ENCODE data around the gene MSRB2. TPM values are rescaled to one million over a fixed set of nuclear protein-coding genes. Genes with fewer than 3 reads are reported as not detected.

Gene MSRB2
- total and polyA plus RNA-seq, 2 of the 8 experiments (the other 6 are each of a cell fraction or from before 2014, with no cell fraction given) = 11.0 to 13.9 TPM

DNA sequence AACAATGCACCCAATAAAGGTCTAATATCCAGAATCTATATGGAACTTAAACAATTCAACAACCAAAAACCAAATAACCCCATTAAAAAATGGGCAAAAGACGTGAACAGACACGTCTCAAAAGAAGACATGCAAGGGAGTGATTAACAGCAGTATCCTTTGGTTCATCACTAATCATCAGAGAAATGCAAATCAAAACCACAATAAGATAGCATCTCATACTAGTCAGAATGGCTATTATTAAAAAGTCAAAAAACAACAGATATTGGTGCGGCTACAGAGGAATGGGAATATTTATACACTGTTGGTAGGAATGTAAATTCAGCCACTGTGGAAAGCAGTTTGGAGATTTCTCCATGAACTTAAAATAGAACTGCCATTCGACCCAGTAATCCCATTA, 46.6 kb downstream of the MSRB2 start:
- Histone ChIP-seq H3K23ac (ENCODE audit: insufficient read length) (no peak overlapping the region), H4K8ac (ENCODE audit: extremely low read depth, insufficient read depth, low read length) (no peak overlapping the region), H2AK5ac (ENCODE audit: low read depth, low read length) (no peak overlapping the region), H2AFZ (ENCODE audit: low read length) (no peak overlapping the region), H3K27me3 (replicated peaks in 1 of 4; ENCODE audit: control insufficient read depth in 3 of 4, extremely low read depth in 1 of 4, insufficient read depth in 3 of 4, low read length in 3 of 4) (no peaks in the 10 kb centered on the region), H3K79me1 (ENCODE audit: low read depth, low read length) (no peaks in the 10 kb centered on the region), H3K4me1 (replicated peaks in 1 of 4; ENCODE audit: control insufficient read depth in 3 of 4, insufficient read depth in 4 of 4, low read length in 3 of 4) (no peaks in the 10 kb centered on the region), H4K20me1 (replicated peaks in 1 of 2; ENCODE audit: control insufficient read depth in 1 of 2, insufficient read depth in 2 of 2, low read length in 2 of 2) (no peaks in the 10 kb centered on the region), H3K56ac (replicated peaks; ENCODE audit: insufficient read length, low read depth, low read length) (no peak overlapping the region), H3K23me2 (ENCODE audit: low read depth, low read length) (no peaks in the 10 kb centered on the region; the same call in 1 of the 2 replicates), H3K18ac (ENCODE audit: extremely low read depth, low read length) (no peak overlapping the region), H2BK15ac (ENCODE audit: low read length) (no peak overlapping the region), H3K9ac (replicated peaks in 1 of 4; ENCODE audit: extremely low read depth in 1 of 4, low read depth in 3 of 4, low read length in 3 of 4) (no peak overlapping the region), H2BK120ac (replicated peaks; ENCODE audit: low read depth, low read length) (no peak overlapping the region), H3K79me2 (ENCODE audit: control insufficient read depth in 1 of 2, insufficient read depth in 2 of 2, low read length in 2 of 2) (no peaks in the 10 kb centered on the region), H3K27ac (ENCODE audit: low read depth, low read length) (no peak overlapping the region), H3K36me3 (ENCODE audit: control insufficient read depth in 2 of 4, insufficient read depth in 4 of 4, low read length in 3 of 4) (no peaks in the 10 kb centered on the region), H3K9me3 (ENCODE audit: insufficient read depth in 2 of 2, low read depth in 1 of 2, low read length in 1 of 2) (no peaks in the 10 kb centered on the region), H2BK20ac (ENCODE audit: low read length) (no peak overlapping the region), H2BK5ac (ENCODE audit: low read depth, low read length) (no peak overlapping the region), H3K4ac (replicated peaks; ENCODE audit: insufficient read length, low read depth, low read length) (no peak overlapping the region), H3K4me3 (ENCODE audit: extremely low read depth in 1 of 4, insufficient read depth in 2 of 4, low read depth in 3 of 4, low read length in 4 of 4) (no peak overlapping the region), H4K91ac (replicated peaks; ENCODE audit: insufficient read length, low read length) (no peak overlapping the region), H4K5ac (ENCODE audit: insufficient read length, low read depth, low read length) (no peak overlapping the region), H3K14ac (ENCODE audit: insufficient read length) (no peak overlapping the region), H2BK12ac (ENCODE audit: low read depth, low read length) (no peak overlapping the region), H3K4me2 (ENCODE audit: insufficient read depth in 1 of 2, low read depth in 2 of 2, low read length in 2 of 2) (no peak overlapping the region)
- 81% methylated on average over 4 of the region's 4 CpGs; no CpG with 5 or more reads in 1 of the 2 experiments for WGBS, 2 experiments (ENCODE audit: extremely low coverage in 1 of 2, insufficient coverage in 1 of 2, insufficient read length in 1 of 2, insufficient replicate concordance in 2 of 2, low coverage in 1 of 2, low lambda C conversion rate in 2 of 2, missing lambda C conversion rate in 1 of 2)
- no peak for FAIRE-seq
- DNase-seq (ENCODE audit: low read depth in 1 of 2, low spot score in 2 of 2) = no peak
- CTCF ChIA-PET (ENCODE audit: partially characterized antibody) = no interaction called here
- POLR2A ChIA-PET (ENCODE audit: partially characterized antibody) = no interaction called here
- no peak for TF ChIP-seq NRF1 (IDR thresholded peaks at IDR 0.05; ENCODE audit: low read depth, low read length)
- no peak for TF ChIP-seq POLR2A (IDR thresholded peaks at IDR 0.05; ENCODE audit: control extremely low read depth in 1 of 2, low read depth in 2 of 2, low read length in 2 of 2)
- no peak for TF ChIP-seq RBBP5 (IDR thresholded peaks at IDR 0.05; ENCODE audit: borderline replicate concordance, low read depth, low read length)
- no peak for TF ChIP-seq SP2 (IDR thresholded peaks at IDR 0.05; ENCODE audit: low read length)
- TF ChIP-seq SRF (IDR thresholded peaks at IDR 0.05; ENCODE audit: low read depth, low read length) = no peak
- TF ChIP-seq BCL11A (IDR thresholded peaks at IDR 0.05; ENCODE audit: low read depth in 2 of 2, low read length in 2 of 2) = no peak
- TF ChIP-seq, protein P1, sequence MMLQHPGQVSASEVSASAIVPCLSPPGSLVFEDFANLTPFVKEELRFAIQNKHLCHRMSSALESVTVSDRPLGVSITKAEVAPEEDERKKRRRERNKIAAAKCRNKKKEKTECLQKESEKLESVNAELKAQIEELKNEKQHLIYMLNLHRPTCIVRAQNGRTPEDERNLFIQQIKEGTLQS (IDR thresholded peaks at IDR 0.05; ENCODE audit: insufficient read depth, low read depth, low read length) = no peak
- no peak for TF ChIP-seq RNF2 (IDR thresholded peaks at IDR 0.05; ENCODE audit: borderline replicate concordance, low read depth, low read length, missing control alignments, poor library complexity, severe bottlenecking)
- no peak for TF ChIP-seq CHD1 (IDR thresholded peaks at IDR 0.05; ENCODE audit: low read depth, low read length)
- no peak for TF ChIP-seq EGR1 (IDR thresholded peaks at IDR 0.05; ENCODE audit: borderline replicate concordance, low read depth, low read length)
- no peak for TF ChIP-seq ASH2L (IDR thresholded peaks at IDR 0.05; ENCODE audit: low read length)
- no peak for TF ChIP-seq TBP (IDR thresholded peaks at IDR 0.05; ENCODE audit: low read depth, low read length)
- no peak for TF ChIP-seq CEBPB (IDR thresholded peaks at IDR 0.05; ENCODE audit: low read depth, low read length)
- no peak for TF ChIP-seq SIN3A (conservative IDR thresholded peaks at IDR 0.05 in 1 of 2, IDR thresholded peaks at IDR 0.05 in 1 of 2; ENCODE audit: low read depth in 1 of 2, low read length in 2 of 2)
- TF ChIP-seq TEAD4 (IDR thresholded peaks at IDR 0.05; ENCODE audit: low read depth, low read length) = no peak
